HCT116 (cell line): Measurements from ENCODE around the gene TMEM135. TPM values are rescaled to one million over a fixed set of nuclear protein-coding genes. Genes with fewer than 3 reads are reported as not detected.

ENCODE experiments used
- ATAC-seq: fragments of 200-7000 bp; cut with Tn5 transposase; 2 replicates; pipeline ENCODE4 v1.9.1; 2020; ENCODE audit warnings: mild to moderate bottlenecking, moderate library complexity
- BruUV-seq: library from RNA; stranded (reverse); fragments of 400-500 nt; replicated peaks from 2 replicates; lab custom pipeline; 2021; lab: Mats Ljungman, UMichigan
- CTCF ChIA-PET: fragments of 300-600 bp; sonication (Branson Sonifier 250); formaldehyde crosslinking; loops from one replicate; lab custom pipeline; 2021; ENCODE audit warnings: antibody characterized with exemption; lab: Charles Lee
- POLR2A ChIA-PET: fragments of 300-600, 350-600 bp; sonication (Branson Sonifier 250); formaldehyde crosslinking; loops from one replicate; lab custom pipeline; 2021; ENCODE audit warnings: antibody characterized with exemption; lab: Charles Lee
- RAD21 ChIA-PET, 2 experiments: fragments of 300-600 bp; sonication (Branson Sonifier 250); formaldehyde crosslinking; loops; one replicate each; lab custom pipeline; 2023; ENCODE audit warnings: low total read pairs in 2 of 2; ENCODE audit not compliant: uncharacterized antibody in 2 of 2, unreplicated experiment in 2 of 2, low non-redundant PET in 1 of 2; lab: Charles Lee
- DNase-seq: peaks from one replicate; pipeline ENCODE4 v3.0.0-alpha.2; 2010; ENCODE audit warnings: low read depth, low spot score
- H2AFZ ChIP-seq: fragments of 200-600 bp; shearing (Covaris generic), sonication (generic); 2 replicates; pipeline ENCODE4 v1.6.1; 2017; ENCODE audit warnings: low read depth, mixed run types, mixed read lengths, antibody characterized with exemption, low read length; ENCODE audit not compliant: poor library complexity, severe bottlenecking
- H3K27ac ChIP-seq: 2 replicates; pipeline ENCODE4 v1.5.1; 2012; ENCODE audit warnings: low read depth, low read length
- H3K27me3 ChIP-seq: fragments of 200-600 bp; sonication (generic); 2 replicates; pipeline ENCODE4 v1.6.1; 2016; ENCODE audit warnings: mixed run types, low read length, mixed read lengths; ENCODE audit not compliant: insufficient read depth
- H3K36me3 ChIP-seq, 2 experiments: fragments of 200-500 bp in 1 of 2; fragments of 200-600 bp in 1 of 2; sonication (Bioruptor generic) in 1 of 2; sonication (generic) in 1 of 2; 2 replicates each; pipeline versions ENCODE4 v1.5.1 to v1.6.1; 2014 to 2016; ENCODE audit warnings: low read length in 2 of 2, inconsistent platforms in 1 of 2, mixed read lengths in 1 of 2, mixed run types in 1 of 2; ENCODE audit not compliant: insufficient read depth in 2 of 2, control insufficient read depth in 1 of 2
- H3K4me1 ChIP-seq, 2 experiments: fragments of 200-600 bp in 1 of 2; sonication (generic) in 1 of 2; 2 replicates each; pipeline versions ENCODE4 v1.5.1 to v1.6.1; 2012 to 2017; ENCODE audit warnings: low read length in 2 of 2, inconsistent platforms in 1 of 2, mild to moderate bottlenecking in 1 of 2, mixed read lengths in 1 of 2, mixed run types in 1 of 2, moderate library complexity in 1 of 2; ENCODE audit not compliant: insufficient read depth in 2 of 2, control insufficient read depth in 1 of 2
- H3K4me2 ChIP-seq: fragments of 200-600 bp; sonication (generic); 2 replicates; pipeline ENCODE4 v1.6.1; 2017; ENCODE audit warnings: mixed run types, low read length, mixed read lengths
- H3K4me3 ChIP-seq, 2 experiments: fragments of 200-600 bp in 1 of 2; sonication (generic) in 1 of 2; replicated peaks in 1 of 2; 2 replicates each; pipeline ENCODE4 v1.5.1; 2011 to 2016; ENCODE audit warnings: low read length in 2 of 2, control low read depth in 1 of 2, low read depth in 1 of 2, mild to moderate bottlenecking in 1 of 2, mixed read lengths in 1 of 2, mixed run types in 1 of 2
- H3K79me2 ChIP-seq: fragments of 200-600 bp; sonication (generic); 2 replicates; pipeline ENCODE4 v1.6.1; 2017; ENCODE audit warnings: mild to moderate bottlenecking, mixed run types, low read length, moderate library complexity, mixed read lengths; ENCODE audit not compliant: insufficient read depth
- H3K9ac ChIP-seq: fragments of 200-600 bp; sonication (generic); 2 replicates; pipeline ENCODE4 v1.6.1; 2016; ENCODE audit warnings: low read length, mixed read lengths
- H3K9me2 ChIP-seq: fragments of 200-600 bp; sonication (generic), shearing (Covaris generic); 2 replicates; pipeline ENCODE4 v1.6.1; 2017; ENCODE audit warnings: mixed run types, mild to moderate bottlenecking, moderate library complexity; ENCODE audit not compliant: insufficient read depth
- H3K9me3 ChIP-seq, 2 experiments: fragments of 200-500 bp in 1 of 2; fragments of 200-600 bp in 1 of 2; sonication (Bioruptor generic) in 1 of 2; sonication (generic) in 1 of 2; 2 replicates each; pipeline ENCODE4 v1.6.1; 2014 to 2017; ENCODE audit warnings: low read length in 2 of 2, mixed read lengths in 2 of 2, inconsistent platforms in 1 of 2, low read depth in 1 of 2, mild to moderate bottlenecking in 1 of 2, mixed run types in 1 of 2, moderate library complexity in 1 of 2; ENCODE audit not compliant: control insufficient read depth in 1 of 2, insufficient read depth in 1 of 2
- H4K20me1 ChIP-seq: fragments of 200-600 bp; sonication (generic), shearing (Covaris generic); 2 replicates; pipeline ENCODE4 v1.6.1; 2017; ENCODE audit warnings: mixed run types, mild to moderate bottlenecking, moderate library complexity; ENCODE audit not compliant: insufficient read depth
- ATF3 ChIP-seq: IDR thresholded peaks from 2 replicates; pipeline ENCODE4 v1.6.1; 2012
- CBX3 ChIP-seq: IDR thresholded peaks from 2 replicates; pipeline ENCODE4 v1.6.1; 2012; ENCODE audit warnings: low read depth
- CEBPB ChIP-seq: IDR thresholded peaks from 2 replicates; pipeline ENCODE4 v1.6.1; 2012; ENCODE audit warnings: low read depth
- CTCF ChIP-seq, 3 experiments: fragments of 200-600 bp in 1 of 3; sonication (generic) in 1 of 3; IDR thresholded peaks in 2 of 3; conservative IDR thresholded peaks in 1 of 3; 2 replicates each; pipeline ENCODE4 v1.5.1; 2012 to 2017; ENCODE audit warnings: low read depth in 2 of 3, low read length in 2 of 3, antibody characterized with exemption in 1 of 3, borderline replicate concordance in 1 of 3, control low read depth in 1 of 3, mild to moderate bottlenecking in 1 of 3, mixed read lengths in 1 of 3, mixed run types in 1 of 3, moderate library complexity in 1 of 3; ENCODE audit not compliant: insufficient read depth in 1 of 3
- EGR1 ChIP-seq: IDR thresholded peaks from 2 replicates; pipeline ENCODE4 v1.6.1; 2012; ENCODE audit warnings: low read depth
- EZH2 ChIP-seq: fragments of 200-600 bp; sonication (generic); IDR thresholded peaks from 2 replicates; pipeline ENCODE4 v1.6.1; 2017; ENCODE audit warnings: antibody characterized with exemption, mixed run types
- EZH2phosphoT487 ChIP-seq: fragments of 200-600 bp; IDR thresholded peaks from 2 replicates; pipeline ENCODE4 v1.6.1; 2018; ENCODE audit warnings: antibody characterized with exemption, borderline replicate concordance
- FOSL1 ChIP-seq: IDR thresholded peaks from 2 replicates; pipeline ENCODE4 v1.6.1; 2012; ENCODE audit warnings: low read depth
- JUND ChIP-seq: IDR thresholded peaks from 2 replicates; pipeline ENCODE4 v1.6.1; 2012
- MAX ChIP-seq: IDR thresholded peaks from 2 replicates; pipeline ENCODE4 v1.6.1; 2012
- POLR2A ChIP-seq: IDR thresholded peaks from 2 replicates; pipeline ENCODE4 v1.7.0; 2011; ENCODE audit warnings: borderline replicate concordance; ENCODE audit not compliant: insufficient read depth, insufficient read length; ENCODE audit errors: extremely low read depth
- POLR2AphosphoS5 ChIP-seq: IDR thresholded peaks from 2 replicates; pipeline ENCODE4 v1.6.1; 2011; ENCODE audit warnings: mild to moderate bottlenecking, low read depth, low read length, moderate library complexity
- RAD21 ChIP-seq: IDR thresholded peaks from 2 replicates; pipeline ENCODE4 v1.6.1; 2012; ENCODE audit warnings: low read depth, mild to moderate bottlenecking
- SIN3A ChIP-seq: IDR thresholded peaks from 2 replicates; pipeline ENCODE4 v1.6.1; 2012; ENCODE audit warnings: low read depth
- SP1 ChIP-seq: IDR thresholded peaks from 2 replicates; pipeline ENCODE4 v1.6.1; 2012; ENCODE audit warnings: low read depth
- TCF7L2 ChIP-seq: IDR thresholded peaks from 2 replicates; pipeline ENCODE4 v1.7.0; 2011; ENCODE audit warnings: borderline replicate concordance, inconsistent platforms; ENCODE audit not compliant: insufficient read depth, insufficient read length; ENCODE audit errors: extremely low read depth
- YY1 ChIP-seq: IDR thresholded peaks from 2 replicates; pipeline ENCODE4 v1.6.1; 2011; ENCODE audit warnings: low read length, low read depth, moderate library complexity, mild to moderate bottlenecking; ENCODE audit not compliant: insufficient replicate concordance; ENCODE audit errors: extremely low read depth
- ZFX ChIP-seq: fragments of 450-650 bp; IDR thresholded peaks from 2 replicates; pipeline ENCODE4 v1.6.1; 2017
- intact Hi-C: fragments of 100-400 bp; cut with micrococcal nuclease; formaldehyde crosslinking; loops from 2 replicates; pipeline ENCODE4 v1.10.0; 2022
- total RNA-seq: library from RNA; stranded (reverse); gene quantifications from one replicate; pipeline ENCODE4 v1.2.1, GENCODE V29; 2021; ENCODE audit not compliant: unreplicated experiment
- TF ChIP-seq, protein P1 (sequence below): IDR thresholded peaks from 2 replicates; pipeline ENCODE4 v1.6.1; 2011; ENCODE audit warnings: mild to moderate bottlenecking, low read length, moderate library complexity; ENCODE audit not compliant: insufficient replicate concordance; ENCODE audit errors: extremely low read depth
- TF ChIP-seq, protein P2 (sequence below): IDR thresholded peaks from 2 replicates; pipeline ENCODE4 v1.6.1; 2012; ENCODE audit warnings: low read depth

Gene TMEM135
- total RNA-seq, 1 experiment from 2014 or later = 50.6 TPM

DNA sequence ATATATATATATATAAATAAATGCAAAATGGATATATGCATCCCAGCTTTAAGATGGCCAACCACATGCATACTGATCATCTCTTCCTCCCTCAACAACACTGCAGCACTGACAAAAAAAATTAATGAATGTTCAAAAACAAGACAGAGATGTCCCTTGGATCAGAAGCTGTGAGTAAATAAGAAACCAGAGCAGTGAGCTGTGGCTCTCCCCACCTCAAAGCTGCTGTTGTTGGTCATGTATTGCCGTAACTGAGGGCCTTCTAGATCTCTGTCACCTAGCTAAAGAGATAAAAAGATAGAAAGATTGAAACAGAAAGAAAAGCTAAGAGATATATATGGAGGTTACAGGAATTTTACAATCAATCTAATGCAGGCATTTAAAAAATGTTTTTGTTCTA lies 15.5 kb upstream of the TMEM135 start:
- Histone ChIP-seq H3K9me2 (no peaks in the 10 kb centered on the region), H3K9me3 (no peaks in the 10 kb centered on the region), H3K27ac (no peak overlapping the region), H3K4me1 (no peaks in the 10 kb centered on the region), H3K27me3 (no peaks in the 10 kb centered on the region), H3K9ac (no peak overlapping the region), H4K20me1 (no peaks in the 10 kb centered on the region), H3K36me3 (no peaks in the 10 kb centered on the region), H3K79me2 (no peaks in the 10 kb centered on the region), H3K4me2 (no peak overlapping the region), H3K4me3 (no peak overlapping the region), H2AFZ (no peak overlapping the region)
- DNase-seq = no peak
- ATAC-seq = no peak
- ChIA-PET CTCF (no interaction called here), POLR2A (no interaction called here), RAD21 (no interaction called here)
- intact Hi-C loops = no loop called here
- no TSS peak for BruUV-seq
- TF ChIP-seq POLR2A (no peak), ATF3 (no peak), EZH2 (no peak), ZFX (no peak), CTCF (IDR thresholded peaks at IDR 0.05 in 2 of 3, conservative IDR thresholded peaks at IDR 0.05 in 1 of 3; ENCODE audit: borderline replicate concordance in 1 of 3, insufficient read depth in 1 of 3, low read depth in 2 of 3, low read length in 2 of 3) (no peak), EGR1 (no peak), CBX3 (no peak), FOSL1 (no peak), SIN3A (no peak), SP1 (no peak), EZH2phosphoT487 (no peak), RAD21 (no peak), CEBPB (no peak), JUND (no peak), POLR2AphosphoS5 (no peak), YY1 (no peak), TCF7L2 (no peak), MAX (no peak)
- TF ChIP-seq, protein P1, sequence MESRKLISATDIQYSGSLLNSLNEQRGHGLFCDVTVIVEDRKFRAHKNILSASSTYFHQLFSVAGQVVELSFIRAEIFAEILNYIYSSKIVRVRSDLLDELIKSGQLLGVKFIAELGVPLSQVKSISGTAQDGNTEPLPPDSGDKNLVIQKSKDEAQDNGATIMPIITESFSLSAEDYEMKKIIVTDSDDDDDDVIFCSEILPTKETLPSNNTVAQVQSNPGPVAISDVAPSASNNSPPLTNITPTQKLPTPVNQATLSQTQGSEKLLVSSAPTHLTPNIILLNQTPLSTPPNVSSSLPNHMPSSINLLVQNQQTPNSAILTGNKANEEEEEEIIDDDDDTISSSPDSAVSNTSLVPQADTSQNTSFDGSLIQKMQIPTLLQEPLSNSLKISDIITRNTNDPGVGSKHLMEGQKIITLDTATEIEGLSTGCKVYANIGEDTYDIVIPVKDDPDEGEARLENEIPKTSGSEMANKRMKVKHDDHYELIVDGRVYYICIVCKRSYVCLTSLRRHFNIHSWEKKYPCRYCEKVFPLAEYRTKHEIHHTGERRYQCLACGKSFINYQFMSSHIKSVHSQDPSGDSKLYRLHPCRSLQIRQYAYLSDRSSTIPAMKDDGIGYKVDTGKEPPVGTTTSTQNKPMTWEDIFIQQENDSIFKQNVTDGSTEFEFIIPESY = no peak
- TF ChIP-seq, protein P2, sequence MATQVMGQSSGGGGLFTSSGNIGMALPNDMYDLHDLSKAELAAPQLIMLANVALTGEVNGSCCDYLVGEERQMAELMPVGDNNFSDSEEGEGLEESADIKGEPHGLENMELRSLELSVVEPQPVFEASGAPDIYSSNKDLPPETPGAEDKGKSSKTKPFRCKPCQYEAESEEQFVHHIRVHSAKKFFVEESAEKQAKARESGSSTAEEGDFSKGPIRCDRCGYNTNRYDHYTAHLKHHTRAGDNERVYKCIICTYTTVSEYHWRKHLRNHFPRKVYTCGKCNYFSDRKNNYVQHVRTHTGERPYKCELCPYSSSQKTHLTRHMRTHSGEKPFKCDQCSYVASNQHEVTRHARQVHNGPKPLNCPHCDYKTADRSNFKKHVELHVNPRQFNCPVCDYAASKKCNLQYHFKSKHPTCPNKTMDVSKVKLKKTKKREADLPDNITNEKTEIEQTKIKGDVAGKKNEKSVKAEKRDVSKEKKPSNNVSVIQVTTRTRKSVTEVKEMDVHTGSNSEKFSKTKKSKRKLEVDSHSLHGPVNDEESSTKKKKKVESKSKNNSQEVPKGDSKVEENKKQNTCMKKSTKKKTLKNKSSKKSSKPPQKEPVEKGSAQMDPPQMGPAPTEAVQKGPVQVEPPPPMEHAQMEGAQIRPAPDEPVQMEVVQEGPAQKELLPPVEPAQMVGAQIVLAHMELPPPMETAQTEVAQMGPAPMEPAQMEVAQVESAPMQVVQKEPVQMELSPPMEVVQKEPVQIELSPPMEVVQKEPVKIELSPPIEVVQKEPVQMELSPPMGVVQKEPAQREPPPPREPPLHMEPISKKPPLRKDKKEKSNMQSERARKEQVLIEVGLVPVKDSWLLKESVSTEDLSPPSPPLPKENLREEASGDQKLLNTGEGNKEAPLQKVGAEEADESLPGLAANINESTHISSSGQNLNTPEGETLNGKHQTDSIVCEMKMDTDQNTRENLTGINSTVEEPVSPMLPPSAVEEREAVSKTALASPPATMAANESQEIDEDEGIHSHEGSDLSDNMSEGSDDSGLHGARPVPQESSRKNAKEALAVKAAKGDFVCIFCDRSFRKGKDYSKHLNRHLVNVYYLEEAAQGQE = no peak
